Measurements from ENCODE around the gene FBXO36. TPM values are rescaled to one million over a fixed set of nuclear protein-coding genes. Genes with fewer than 3 reads are reported as not detected.

FBXO36 gene
- total RNA-seq, 2 experiments from 2014 or later = 1.6 to 2.0 TPM

DNA sequence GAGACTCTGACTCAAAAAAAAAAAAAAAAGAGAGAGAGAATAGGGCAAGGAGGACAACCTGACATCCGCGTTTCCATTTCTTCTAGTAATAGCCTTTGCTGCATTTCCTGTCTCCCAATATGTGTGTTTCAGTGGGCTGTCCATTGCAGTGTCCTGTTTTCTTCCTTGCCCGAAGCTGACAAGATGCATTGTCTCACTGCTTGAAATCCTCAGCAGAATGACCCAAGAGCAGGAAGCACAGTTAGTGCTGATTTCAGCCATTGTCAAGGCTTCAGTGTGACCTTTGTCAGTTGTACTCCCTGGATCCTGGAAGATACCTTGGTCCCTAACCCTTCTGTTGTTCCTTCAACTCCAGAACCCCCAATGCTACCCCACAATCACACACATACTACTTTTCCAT, 75.3 kb downstream of the FBXO36 start:
- TF ChIP-seq, protein P1, sequence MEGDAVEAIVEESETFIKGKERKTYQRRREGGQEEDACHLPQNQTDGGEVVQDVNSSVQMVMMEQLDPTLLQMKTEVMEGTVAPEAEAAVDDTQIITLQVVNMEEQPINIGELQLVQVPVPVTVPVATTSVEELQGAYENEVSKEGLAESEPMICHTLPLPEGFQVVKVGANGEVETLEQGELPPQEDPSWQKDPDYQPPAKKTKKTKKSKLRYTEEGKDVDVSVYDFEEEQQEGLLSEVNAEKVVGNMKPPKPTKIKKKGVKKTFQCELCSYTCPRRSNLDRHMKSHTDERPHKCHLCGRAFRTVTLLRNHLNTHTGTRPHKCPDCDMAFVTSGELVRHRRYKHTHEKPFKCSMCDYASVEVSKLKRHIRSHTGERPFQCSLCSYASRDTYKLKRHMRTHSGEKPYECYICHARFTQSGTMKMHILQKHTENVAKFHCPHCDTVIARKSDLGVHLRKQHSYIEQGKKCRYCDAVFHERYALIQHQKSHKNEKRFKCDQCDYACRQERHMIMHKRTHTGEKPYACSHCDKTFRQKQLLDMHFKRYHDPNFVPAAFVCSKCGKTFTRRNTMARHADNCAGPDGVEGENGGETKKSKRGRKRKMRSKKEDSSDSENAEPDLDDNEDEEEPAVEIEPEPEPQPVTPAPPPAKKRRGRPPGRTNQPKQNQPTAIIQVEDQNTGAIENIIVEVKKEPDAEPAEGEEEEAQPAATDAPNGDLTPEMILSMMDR (IDR thresholded peaks at IDR 0.05) = no peak
- no peak for ATAC-seq
- H3K27me3 Mint-ChIP-seq = no peaks in the 10 kb centered on the region
- DNase-seq = no peak
- no peaks in the 10 kb centered on the region for H3K36me3 Mint-ChIP-seq (ENCODE audit: low read depth)
- no peaks in the 10 kb centered on the region for H3K9me3 Mint-ChIP-seq
- H3K4me3 Mint-ChIP-seq = no peak overlapping the region
- H3K4me1 Mint-ChIP-seq (ENCODE audit: low read depth) = peaks cover 4% of the 10 kb centered on the region
- ChIA-PET CTCF (interaction anchor here (2.5 kb wide), 1 partner anchor 11 kb away, joined by 8 read pairs; no protein-coding TSS in a partner anchor), POLR2A (no interaction called here)
- intact Hi-C loops (cut with micrococcal nuclease) = no loop called here
- no peak overlapping the region for H3K27ac Mint-ChIP-seq

GRCh38 chr2:230000118-230000841, 78.0 kb downstream of the FBXO36 start:
- ChIA-PET POLR2A (no interaction called here), CTCF (interaction anchor here (1.0 to 2.5 kb wide), 2 partner anchors 8 to 85 kb away, joined by 3 to 8 read pairs; no protein-coding TSS in a partner anchor)
- Mint-ChIP-seq H3K4me1 (ENCODE audit: low read depth) (peaks cover 4% of the 10 kb centered on the region), H3K36me3 (ENCODE audit: low read depth) (no peaks in the 10 kb centered on the region), H3K4me3 (no peak overlapping the region), H3K27me3 (no peaks in the 10 kb centered on the region), H3K27ac (no peak overlapping the region), H3K9me3 (no peaks in the 10 kb centered on the region)
- TF ChIP-seq, protein P1 (IDR thresholded peaks at IDR 0.05) = no peak
- intact Hi-C loops (cut with micrococcal nuclease) = no loop called here
- DNase-seq = peak; percentile 23
- ATAC-seq = peak; percentile 30

GRCh38 chr2:230007931-230008707, 85.8 kb downstream of the FBXO36 start:
- no peaks in the 10 kb centered on the region for H3K9me3 Mint-ChIP-seq
- H3K4me1 Mint-ChIP-seq (ENCODE audit: low read depth) = peaks cover 10% of the 10 kb centered on the region
- CTCF ChIA-PET = interaction anchor here (0.6 to 3.3 kb wide), 33 partner anchors 8 to 790 kb away, joined by 3 to 34 read pairs (median 4); partner anchors contain the start of gene SLC16A14
- DNase-seq (peak; percentile 89), ATAC-seq (peak; percentile 74)
- H3K27me3 Mint-ChIP-seq = no peaks in the 10 kb centered on the region
- intact Hi-C loops (cut with micrococcal nuclease) = loop anchor here (2.0 to 5.0 kb wide), 3 partner anchors 59 to 604 kb away; partner anchors contain the start of gene SLC16A14
- TF ChIP-seq, protein P1 (IDR thresholded peaks at IDR 0.05) = peak; percentile 91
- POLR2A ChIA-PET = no interaction called here
- no peak overlapping the region for H3K27ac Mint-ChIP-seq
- H3K36me3 Mint-ChIP-seq (ENCODE audit: low read depth) = no peaks in the 10 kb centered on the region
- no peak overlapping the region for H3K4me3 Mint-ChIP-seq

GRCh38 chr2:230008708-230009066, 86.4 kb downstream of the FBXO36 start:
- Mint-ChIP-seq H3K27ac (no peak overlapping the region), H3K4me3 (no peak overlapping the region), H3K4me1 (ENCODE audit: low read depth) (peaks cover 10% of the 10 kb centered on the region), H3K36me3 (ENCODE audit: low read depth) (no peaks in the 10 kb centered on the region), H3K27me3 (no peaks in the 10 kb centered on the region), H3K9me3 (no peaks in the 10 kb centered on the region)
- DNase-seq (no peak), ATAC-seq (no peak)
- ChIA-PET CTCF (interaction anchor here (0.6 to 3.3 kb wide), 33 partner anchors 7 to 790 kb away, joined by 3 to 34 read pairs (median 4); partner anchors contain the start of gene SLC16A14), POLR2A (no interaction called here)
- TF ChIP-seq, protein P1 (IDR thresholded peaks at IDR 0.05) = no peak
- intact Hi-C loops (cut with micrococcal nuclease) = loop anchor here (2.0 to 5.0 kb wide), 3 partner anchors 59 to 604 kb away; partner anchors contain the start of gene SLC16A14

Data from activated CD8-positive, alpha-beta T cell treated with anti-CD3 and anti-CD28 coated beads for 36 hours (primary cell).